A673 (cell line): Measurements from ENCODE around the gene FXN. TPM values are rescaled to one million over a fixed set of nuclear protein-coding genes. Genes with fewer than 3 reads are reported as not detected.
A peak's percentile ranks its signal among the peaks of the same experiment; 100 is the strongest.

ENCODE experiments used
- BruUV-seq: library from RNA; stranded (reverse); fragments of 400-500 nt; replicated peaks from 2 replicates; lab custom pipeline; 2021; lab: Mats Ljungman, UMichigan
- CTCF ChIA-PET: fragments of 300-600 bp; sonication (Branson Sonifier 250); formaldehyde crosslinking; loops from one replicate; lab custom pipeline; 2022; ENCODE audit warnings: antibody characterized with exemption; lab: Charles Lee
- POLR2A ChIA-PET: fragments of 300-600 bp; sonication (Branson Sonifier 250); formaldehyde crosslinking; loops from one replicate; lab custom pipeline; 2022; ENCODE audit warnings: antibody characterized with exemption; ENCODE audit not compliant: low non-redundant PET; lab: Charles Lee
- DNase-seq: peaks from one replicate; pipeline ENCODE4 v3.0.0-alpha.2; 2015; ENCODE audit warnings: low spot score
- H3K27ac ChIP-seq: fragments of 200-600 bp; sonication (generic); 2 replicates; pipeline ENCODE4 v1.5.1; 2016; ENCODE audit warnings: mixed run types, low read depth, mild to moderate bottlenecking, mixed read lengths, antibody characterized with exemption, low read length; ENCODE audit not compliant: poor library complexity, severe bottlenecking
- H3K27me3 ChIP-seq: fragments of 200-600 bp; sonication (generic); replicated peaks from 2 replicates; pipeline ENCODE4 v1.6.1; 2017; ENCODE audit warnings: mixed run types, low read depth, mild to moderate bottlenecking, mixed read lengths, antibody characterized with exemption, low read length; ENCODE audit not compliant: insufficient read depth, poor library complexity
- H3K36me3 ChIP-seq: fragments of 200-600 bp; sonication (generic); 2 replicates; pipeline ENCODE4 v1.6.1; 2016; ENCODE audit warnings: mixed run types, mild to moderate bottlenecking, mixed read lengths, antibody characterized with exemption, low read length; ENCODE audit not compliant: insufficient read depth, poor library complexity, severe bottlenecking
- H3K4me1 ChIP-seq: fragments of 200-600 bp; sonication (generic); 2 replicates; pipeline ENCODE4 v1.6.1; 2017; ENCODE audit warnings: mixed run types, mild to moderate bottlenecking, mixed read lengths, antibody characterized with exemption, low read length; ENCODE audit not compliant: insufficient read depth, poor library complexity, severe bottlenecking
- H3K4me3 ChIP-seq: fragments of 200-600 bp; sonication (generic); 2 replicates; pipeline ENCODE4 v1.5.1; 2016; ENCODE audit warnings: low read depth, mixed run types, mild to moderate bottlenecking, mixed read lengths, low read length; ENCODE audit not compliant: poor library complexity, severe bottlenecking
- H3K9me3 ChIP-seq: fragments of 200-600 bp; sonication (generic); 2 replicates; pipeline ENCODE4 v1.6.1; 2016; ENCODE audit warnings: mixed run types, low read depth, mild to moderate bottlenecking, mixed read lengths, antibody characterized with exemption, low read length; ENCODE audit not compliant: poor library complexity, severe bottlenecking
- EZH2 ChIP-seq: fragments of 200-600 bp; sonication (generic); IDR thresholded peaks from 2 replicates; pipeline ENCODE4 v1.6.1; 2017; ENCODE audit warnings: borderline replicate concordance, low read depth, mild to moderate bottlenecking, mixed read lengths, antibody characterized with exemption, low read length; ENCODE audit not compliant: poor library complexity, severe bottlenecking
- intact Hi-C: fragments of 100-400 bp; cut with micrococcal nuclease; formaldehyde crosslinking; loops from one replicate; pipeline ENCODE4 v1.10.0; 2022; ENCODE audit not compliant: unreplicated experiment
- total RNA-seq: library from RNA; stranded (reverse); gene quantifications from 2 replicates; pipeline ENCODE4 v1.2.3, GENCODE V29; 2021
- TF ChIP-seq, protein P1 (sequence below): fragments of 300-800, 200-600 bp; sonication (generic); conservative IDR thresholded peaks from 2 replicates; pipeline ENCODE4 v1.5.1; 2017; ENCODE audit warnings: low read depth, mild to moderate bottlenecking, antibody characterized with exemption, low read length, moderate library complexity, mixed read lengths

The FXN gene
- total RNA-seq, 1 experiment from 2014 or later = 20.8 TPM

GRCh38 chr9:69036799-69037198, 1.2 kb downstream of the FXN start:
- intact Hi-C loops = loop anchor here (5.0 kb wide), 3 partner anchors 141 to 896 kb away; no protein-coding TSS in a partner anchor

DNA sequence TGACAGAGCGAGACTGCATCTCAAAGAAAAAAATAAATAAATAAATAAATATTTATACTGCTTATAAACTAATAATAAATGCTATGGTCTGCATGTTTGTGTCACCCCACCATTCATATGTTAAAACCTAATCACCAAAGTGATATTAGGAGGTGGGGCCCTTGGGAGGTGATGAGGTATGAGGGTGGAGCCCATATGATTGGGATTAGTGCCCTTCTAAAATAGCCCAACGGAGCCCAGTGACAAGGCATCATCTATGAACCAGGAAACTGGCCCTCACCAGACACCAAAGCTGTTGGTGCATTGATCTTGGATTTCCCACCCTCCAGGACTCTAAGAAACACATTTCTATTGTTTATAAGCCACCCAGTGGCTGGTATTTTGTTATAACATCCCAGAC, 5.1 kb downstream of the FXN start:
- intact Hi-C loops = no loop called here
- no peaks in the 10 kb centered on the region for H3K9me3 ChIP-seq
- DNase-seq = no peak
- no peak for TF ChIP-seq EZH2
- TF ChIP-seq, protein P1, sequence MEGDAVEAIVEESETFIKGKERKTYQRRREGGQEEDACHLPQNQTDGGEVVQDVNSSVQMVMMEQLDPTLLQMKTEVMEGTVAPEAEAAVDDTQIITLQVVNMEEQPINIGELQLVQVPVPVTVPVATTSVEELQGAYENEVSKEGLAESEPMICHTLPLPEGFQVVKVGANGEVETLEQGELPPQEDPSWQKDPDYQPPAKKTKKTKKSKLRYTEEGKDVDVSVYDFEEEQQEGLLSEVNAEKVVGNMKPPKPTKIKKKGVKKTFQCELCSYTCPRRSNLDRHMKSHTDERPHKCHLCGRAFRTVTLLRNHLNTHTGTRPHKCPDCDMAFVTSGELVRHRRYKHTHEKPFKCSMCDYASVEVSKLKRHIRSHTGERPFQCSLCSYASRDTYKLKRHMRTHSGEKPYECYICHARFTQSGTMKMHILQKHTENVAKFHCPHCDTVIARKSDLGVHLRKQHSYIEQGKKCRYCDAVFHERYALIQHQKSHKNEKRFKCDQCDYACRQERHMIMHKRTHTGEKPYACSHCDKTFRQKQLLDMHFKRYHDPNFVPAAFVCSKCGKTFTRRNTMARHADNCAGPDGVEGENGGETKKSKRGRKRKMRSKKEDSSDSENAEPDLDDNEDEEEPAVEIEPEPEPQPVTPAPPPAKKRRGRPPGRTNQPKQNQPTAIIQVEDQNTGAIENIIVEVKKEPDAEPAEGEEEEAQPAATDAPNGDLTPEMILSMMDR = no peak
- no peaks in the 10 kb centered on the region for H3K27me3 ChIP-seq
- no TSS peak for BruUV-seq
- H3K4me1 ChIP-seq = no peaks in the 10 kb centered on the region
- H3K4me3 ChIP-seq = no peak overlapping the region
- no peaks in the 10 kb centered on the region for H3K36me3 ChIP-seq
- no peak overlapping the region for H3K27ac ChIP-seq
- CTCF ChIA-PET = no interaction called here
- POLR2A ChIA-PET = no interaction called here

More at GRCh38 chr9:69036799-69037198, 1.2 kb downstream of the FXN start:
- H3K27ac ChIP-seq = no peak overlapping the region
- no peaks in the 10 kb centered on the region for H3K27me3 ChIP-seq
- H3K4me1 ChIP-seq = no peaks in the 10 kb centered on the region
- BruUV-seq = no TSS peak
- H3K9me3 ChIP-seq = no peaks in the 10 kb centered on the region
- DNase-seq = no peak
- H3K4me3 ChIP-seq = peak overlapping the region; percentile 57
- CTCF ChIA-PET = interaction anchor here (1.1 kb wide), 1 partner anchor 304 kb away, joined by 8 read pairs; no protein-coding TSS in a partner anchor
- H3K36me3 ChIP-seq = no peaks in the 10 kb centered on the region
- POLR2A ChIA-PET = no interaction called here
- TF ChIP-seq, protein P1 = no peak
- no peak for TF ChIP-seq EZH2

DNA sequence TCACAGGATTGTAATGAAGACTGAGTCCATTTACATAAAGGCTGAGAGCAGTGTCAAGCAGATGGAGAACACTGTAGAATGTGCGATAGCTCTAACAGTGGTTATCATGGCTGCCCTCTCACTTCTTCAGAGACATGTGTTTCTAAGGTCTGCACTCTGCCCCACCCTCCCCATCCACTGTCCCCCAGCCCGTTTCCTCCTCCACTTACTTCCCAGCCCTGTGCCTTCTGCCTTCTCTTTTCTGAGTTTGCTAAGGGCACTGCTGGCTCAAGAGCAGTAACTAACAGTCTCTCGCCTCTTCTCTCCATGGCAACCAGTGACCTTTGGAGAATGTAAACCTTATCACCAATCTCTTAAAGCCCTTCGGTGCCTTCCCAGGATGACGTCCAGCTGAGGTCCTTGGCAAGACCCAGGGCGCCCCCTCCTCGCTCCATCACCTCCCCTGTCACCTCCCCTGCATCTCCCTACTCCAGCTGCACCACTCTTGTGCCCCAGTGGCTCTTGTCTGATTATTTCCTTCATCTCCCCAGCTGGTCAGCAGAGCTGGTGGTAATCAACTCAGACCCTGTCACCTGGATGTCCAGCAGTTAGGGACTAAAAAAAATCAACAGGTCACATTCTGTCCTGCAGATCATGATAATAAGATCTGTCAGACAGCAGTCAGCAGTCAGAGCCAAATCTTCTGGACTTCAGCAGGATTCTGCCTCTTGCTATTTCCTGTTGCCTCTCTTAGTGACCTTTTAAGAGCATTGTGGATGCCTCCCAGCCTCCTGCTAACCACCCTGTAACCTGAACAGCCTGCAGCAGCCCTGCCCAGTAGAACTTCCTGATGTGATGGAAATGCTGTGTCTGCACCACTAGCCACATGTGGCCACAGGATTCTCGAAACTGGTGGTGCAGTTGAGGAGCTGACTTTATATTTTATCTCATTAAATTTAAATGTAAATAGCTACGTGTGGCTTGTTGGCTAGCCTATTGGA, 9.0 kb downstream of the FXN start:
- H3K4me1 ChIP-seq = no peaks in the 10 kb centered on the region
- BruUV-seq = no TSS peak
- no peaks in the 10 kb centered on the region for H3K27me3 ChIP-seq
- no peak for TF ChIP-seq EZH2
- TF ChIP-seq, protein P1 = no peak
- CTCF ChIA-PET = no interaction called here
- POLR2A ChIA-PET = interaction anchor here (0.5 kb wide), 1 partner anchor 846 kb away, joined by 3 read pairs; no protein-coding TSS in a partner anchor
- DNase-seq = no peak
- H3K9me3 ChIP-seq = no peaks in the 10 kb centered on the region
- no peak overlapping the region for H3K4me3 ChIP-seq
- H3K36me3 ChIP-seq = no peaks in the 10 kb centered on the region
- intact Hi-C loops = no loop called here
- H3K27ac ChIP-seq = no peak overlapping the region
